GOT3 (cell line): ENCODE data around the gene EXOC4.

Experiments used
- DNase-seq: peaks from one replicate; lab custom pipeline; 2025; ENCODE audit warnings: mixed read lengths; lab: John Stamatoyannopoulos, UW

The EXOC4 gene

DNA sequence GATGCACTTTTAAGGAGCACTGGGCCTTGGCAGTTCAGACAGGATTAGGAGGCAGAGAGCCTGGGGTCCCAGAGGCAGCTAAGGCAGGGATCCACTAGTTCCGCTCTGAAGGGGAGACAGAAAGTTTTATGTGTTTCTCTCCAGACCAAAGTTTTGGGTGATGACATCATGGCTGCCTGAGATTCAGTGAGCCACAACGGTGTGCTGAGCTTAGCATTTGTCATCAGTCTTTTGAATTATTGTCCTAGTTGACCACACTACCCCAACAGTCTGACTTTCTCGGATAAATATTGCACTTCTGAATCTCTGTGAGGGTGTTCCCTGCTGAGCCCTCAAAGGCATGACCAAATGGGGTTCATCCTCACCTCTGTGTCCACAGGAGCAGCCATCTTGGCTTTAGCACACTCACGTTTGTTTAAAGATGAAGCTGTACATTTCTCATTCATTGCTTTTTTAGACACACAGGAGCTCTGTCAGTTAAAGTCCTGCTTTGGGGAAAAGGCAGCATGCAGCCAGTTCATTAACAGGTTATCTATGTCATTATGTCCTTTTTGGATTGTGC, 576.5 kb downstream of the EXOC4 start:
- DNase-seq, result no peak

DNA sequence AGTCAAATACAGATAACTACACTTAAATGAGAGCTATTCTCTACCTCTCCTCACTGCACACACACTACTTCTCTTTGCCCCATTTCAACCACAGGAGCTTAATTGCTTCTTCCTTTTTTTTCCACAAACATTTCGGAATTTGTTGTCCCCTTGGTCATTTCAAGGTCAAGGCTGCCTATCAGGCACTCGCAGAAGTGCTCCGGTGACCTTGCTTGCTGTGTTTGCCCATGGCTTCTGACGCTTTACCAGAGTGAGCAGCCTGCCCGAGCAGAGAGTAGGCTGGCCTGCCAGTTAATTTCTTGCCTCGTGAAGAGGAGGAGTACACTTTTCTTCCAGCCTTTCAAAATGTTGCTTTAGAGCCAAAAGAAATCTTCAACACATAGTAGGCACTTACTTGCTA, 577.2 kb downstream of the EXOC4 start:
- DNase-seq, result no peak

DNA sequence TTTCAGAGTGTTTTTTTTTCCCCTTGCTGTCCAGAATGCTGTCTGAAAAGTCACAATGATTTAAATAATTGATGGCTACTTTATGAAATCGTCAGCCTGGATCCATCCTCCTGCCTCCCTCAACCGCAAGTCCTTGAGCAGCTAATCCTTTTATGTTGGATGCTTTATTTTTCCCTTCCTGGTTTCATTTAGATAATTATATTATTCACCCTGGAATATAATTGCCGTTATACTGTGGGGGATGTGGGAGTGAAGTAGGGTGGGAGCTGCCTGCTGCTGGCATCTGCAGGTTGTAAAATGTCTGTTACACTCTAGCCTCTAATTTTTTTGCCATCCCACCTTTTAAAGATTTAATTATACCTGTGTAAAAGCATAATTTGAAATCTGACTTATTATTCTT, 583.8 kb downstream of the EXOC4 start:
- no peak for DNase-seq

DNA sequence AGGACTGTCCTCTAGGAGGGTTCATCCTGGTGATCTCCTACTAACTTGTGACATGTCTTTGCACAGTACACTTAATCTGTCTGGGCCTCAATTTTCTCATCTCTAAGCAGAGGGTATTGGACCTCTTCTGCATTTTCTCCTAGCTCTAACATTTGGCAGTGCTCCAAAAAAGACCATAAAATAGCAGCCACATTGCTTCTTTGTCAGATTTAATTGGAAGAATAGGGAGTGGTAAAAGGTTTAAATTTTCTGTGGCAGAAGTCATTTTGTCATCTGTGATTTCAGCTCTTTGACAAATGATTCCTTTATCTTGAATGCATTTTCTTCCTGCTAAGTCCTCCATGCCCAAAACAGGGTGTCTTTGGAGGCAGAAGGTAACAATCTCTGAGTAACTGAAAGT, 584.3 kb downstream of the EXOC4 start:
- DNase-seq, result no peak

DNA sequence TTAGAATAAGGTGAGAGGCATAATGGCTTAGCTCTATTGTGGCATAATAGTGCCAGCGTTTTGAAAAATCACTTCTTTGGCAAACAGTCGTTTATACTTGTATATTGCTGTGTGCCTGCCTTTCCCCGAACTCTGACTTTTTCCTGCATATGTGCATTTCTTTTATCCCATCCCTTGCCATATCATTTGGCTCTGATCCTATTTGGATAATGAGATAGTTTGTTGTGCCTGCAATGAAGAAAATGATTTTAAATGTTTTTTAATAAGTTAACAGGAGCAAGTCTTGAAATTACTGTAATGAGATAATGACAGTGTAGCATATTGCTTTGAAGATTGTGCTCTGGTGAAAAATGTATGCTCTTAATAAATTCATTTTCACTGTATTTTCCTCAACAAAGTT, 586.2 kb downstream of the EXOC4 start:
- no peak for DNase-seq

DNA sequence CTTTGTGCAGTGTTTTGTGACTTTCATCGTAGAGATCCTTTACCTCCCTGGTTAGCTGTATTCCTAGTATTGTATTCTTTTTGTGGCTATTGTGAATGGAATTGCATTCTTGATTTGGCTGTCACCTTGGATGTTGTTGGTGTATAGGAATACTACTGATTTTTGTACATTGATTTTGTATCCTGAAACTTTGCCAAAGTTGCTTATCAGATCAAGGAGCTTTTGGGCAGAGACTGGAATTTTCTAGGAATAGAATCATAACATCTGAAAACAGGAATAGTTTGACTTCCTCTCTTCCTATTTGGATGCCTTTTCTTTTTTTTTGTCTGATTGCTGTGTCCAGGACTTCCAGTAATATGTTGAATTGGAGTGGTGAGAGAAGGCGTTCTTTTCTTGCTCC, 590.5 kb downstream of the EXOC4 start:
- no peak for DNase-seq

DNA sequence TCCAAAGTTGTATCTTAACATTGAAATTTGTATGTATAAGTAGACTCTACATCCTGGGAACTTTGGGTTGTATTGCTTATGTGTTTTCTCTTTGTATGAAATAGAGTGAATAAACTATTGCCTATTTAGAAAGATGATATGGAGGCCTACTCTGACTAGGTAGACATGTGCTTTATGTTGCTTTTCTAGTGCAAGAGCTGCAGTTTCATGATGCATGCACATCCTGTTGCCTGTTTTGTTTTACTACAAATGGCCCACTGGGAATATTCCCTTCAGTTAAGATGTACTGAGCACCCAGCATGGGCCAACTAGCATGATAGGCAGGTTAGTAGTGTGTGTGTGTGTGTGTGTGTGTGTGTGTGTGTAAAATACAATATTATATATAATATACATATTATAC, 592.1 kb downstream of the EXOC4 start:
- DNase-seq, result no peak

DNA sequence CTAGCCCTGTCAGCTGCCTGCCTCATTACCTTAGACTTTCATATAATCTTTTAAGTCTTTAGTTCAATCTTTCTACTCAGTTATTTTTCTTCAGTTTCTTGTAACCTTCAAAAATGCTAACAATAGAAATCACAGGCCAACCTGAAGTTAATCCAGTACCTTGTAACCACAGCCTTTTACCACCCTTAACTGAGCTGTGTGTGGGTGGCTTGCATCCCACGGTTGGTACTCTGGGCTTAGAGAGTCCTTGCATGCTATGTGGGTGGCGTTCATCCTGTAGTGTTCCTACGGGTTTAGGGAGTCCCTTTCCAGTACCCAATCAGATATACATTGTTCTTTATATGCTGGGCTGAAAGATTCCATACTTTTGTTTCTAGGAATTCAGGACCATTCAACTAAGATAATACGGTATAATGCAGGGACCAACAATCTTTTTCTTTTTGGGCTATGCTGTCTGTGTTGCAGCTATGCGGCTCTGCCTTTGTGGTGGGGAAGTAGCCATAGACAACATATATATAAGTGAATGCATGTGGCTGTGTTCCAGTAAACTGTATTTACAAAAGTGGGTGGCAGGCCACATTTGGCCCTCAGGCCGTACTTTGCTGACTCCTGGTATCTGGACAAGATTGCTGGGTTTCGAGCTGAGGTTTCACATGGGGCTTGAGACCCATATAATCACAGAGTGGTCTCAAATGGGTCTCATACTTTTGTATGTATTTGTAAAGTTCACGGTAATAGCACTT, 593.5 kb downstream of the EXOC4 start:
- no peak for DNase-seq

DNA sequence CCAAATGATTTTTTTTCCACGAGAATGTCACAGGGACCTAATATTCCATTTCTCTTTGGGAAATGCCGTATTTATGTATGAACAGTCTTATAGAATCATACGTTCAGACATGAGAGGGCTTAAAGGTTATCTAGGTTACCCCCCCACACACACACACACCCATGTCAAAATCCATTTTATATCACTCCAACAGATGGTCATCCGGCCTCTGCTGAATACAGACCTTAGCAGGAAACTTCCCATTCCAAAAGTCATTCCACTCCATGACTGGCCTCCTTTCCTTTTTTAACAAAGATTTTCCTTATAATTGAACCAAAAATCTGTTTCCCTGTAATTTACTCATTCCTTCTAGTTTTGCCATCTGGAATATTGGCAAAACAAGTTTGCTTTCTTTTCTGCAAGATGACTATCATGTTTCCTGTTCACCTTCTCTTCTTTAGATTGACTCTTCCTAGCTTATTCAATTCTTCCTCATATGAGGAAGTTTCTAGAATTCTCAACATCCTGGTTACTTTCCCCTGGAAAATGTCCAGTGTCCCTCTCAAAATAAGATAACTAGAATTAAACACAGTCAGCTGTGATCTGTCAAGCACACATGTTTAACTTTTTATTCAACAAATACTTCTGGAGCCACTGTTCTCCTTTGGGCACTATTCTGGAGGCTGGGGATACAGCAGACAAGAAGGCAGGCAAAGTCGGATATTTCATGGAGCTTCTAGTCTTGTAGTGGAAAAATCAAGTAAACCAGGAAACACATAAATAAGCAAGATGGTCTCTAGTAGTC, 597.8 kb downstream of the EXOC4 start:
- DNase-seq, result no peak

DNA sequence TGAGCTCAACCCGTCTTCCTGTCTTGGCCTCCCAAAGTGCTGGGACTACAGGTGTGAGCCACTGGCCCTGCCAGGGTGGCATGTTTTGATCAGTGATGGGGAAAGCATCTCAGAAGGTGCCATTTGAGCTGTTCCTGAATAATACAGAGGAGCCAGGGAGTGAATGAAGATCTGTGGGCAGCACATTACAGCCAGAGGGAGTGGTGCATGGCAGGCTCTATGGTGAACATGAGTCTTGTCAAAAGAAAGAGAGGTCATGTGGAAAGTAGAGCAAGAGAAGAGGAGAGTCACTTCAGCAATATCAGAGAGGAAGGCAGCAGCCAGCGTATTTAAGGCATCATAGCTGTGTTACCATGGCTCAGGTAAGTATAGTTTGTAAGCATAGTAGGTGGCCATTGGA, 598.5 kb downstream of the EXOC4 start:
- DNase-seq, result no peak

DNA sequence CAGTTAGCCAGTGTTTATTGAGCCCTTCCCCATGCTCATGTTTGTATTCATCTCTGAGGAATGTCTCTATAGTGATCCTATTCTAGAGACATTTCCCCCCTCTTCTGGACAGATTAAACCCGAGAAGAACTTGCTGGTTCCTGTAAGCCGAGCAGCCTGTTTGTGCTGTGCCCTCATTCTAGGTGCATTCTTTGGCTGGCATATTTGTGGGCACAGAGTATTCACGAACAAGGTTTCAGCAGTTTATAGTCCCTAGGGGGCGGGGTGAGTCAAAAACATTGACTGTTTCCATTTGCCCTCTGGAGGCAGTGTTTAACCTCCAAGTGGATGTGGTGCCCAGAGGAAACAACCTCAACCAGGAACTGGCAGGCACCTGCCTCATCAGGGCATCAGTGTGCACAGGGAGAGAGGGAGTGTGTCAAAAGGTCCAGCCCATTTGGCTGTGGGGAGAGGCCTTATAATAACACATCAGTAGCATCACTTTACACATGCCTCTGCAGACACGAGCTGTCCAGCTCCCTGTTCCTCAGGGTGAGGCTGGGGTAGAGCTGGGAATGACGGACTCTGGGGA, 600.9 kb downstream of the EXOC4 start:
- peak; percentile 55 for DNase-seq

DNA sequence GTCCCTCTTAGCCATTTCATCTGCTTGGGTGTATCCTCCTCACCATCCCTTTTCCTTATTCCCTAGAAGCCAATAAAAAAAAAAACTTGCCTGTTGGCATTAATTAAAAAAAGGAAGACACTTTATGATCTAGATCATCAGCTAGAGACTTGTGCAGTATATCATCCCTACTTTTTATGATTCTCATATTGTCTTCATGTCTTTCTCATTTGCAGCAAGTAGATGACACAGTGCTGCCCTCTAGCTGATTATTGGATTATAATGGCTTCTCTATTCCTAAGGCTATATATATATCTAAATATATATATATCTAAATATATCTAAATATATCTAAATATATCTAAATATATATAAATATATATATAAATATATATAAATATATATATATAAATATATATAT, 601.9 kb downstream of the EXOC4 start:
- no peak for DNase-seq

DNA sequence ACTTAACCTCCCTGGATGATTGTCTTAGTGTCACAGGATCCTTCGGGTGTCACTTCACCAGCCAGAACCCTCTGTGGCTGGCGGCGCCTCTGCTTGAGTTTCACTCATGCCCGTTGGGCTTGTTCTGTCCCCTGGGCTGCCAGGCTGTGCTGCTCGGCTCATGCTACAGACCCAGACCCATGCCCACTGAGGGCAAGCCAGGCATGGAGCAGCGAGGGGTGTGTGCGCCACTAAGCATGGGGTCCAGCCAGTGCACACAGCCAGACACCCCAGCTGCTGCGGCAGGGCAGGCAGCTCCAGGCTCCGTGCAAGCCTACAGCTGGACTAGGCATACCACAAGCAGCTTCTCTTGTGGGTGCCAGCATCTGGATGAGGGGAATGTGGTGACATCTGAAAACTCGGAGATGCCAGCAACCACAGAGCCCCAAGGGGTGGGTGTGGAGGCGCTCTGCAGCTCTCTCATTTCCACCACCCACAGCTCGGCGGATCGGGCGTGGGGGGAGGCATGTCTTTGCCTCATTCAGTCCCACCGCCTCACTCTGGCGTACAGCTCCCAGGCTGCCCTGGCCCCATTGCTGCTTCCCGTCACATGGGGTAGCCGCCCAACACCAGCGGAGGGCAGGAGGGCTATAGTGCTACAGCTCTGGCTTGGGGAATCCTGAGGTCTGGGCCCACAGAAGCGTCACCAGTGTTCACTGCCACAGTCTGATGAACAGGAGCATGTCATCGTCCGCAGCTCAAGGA, 604.7 kb downstream of the EXOC4 start:
- DNase-seq, result no peak

DNA sequence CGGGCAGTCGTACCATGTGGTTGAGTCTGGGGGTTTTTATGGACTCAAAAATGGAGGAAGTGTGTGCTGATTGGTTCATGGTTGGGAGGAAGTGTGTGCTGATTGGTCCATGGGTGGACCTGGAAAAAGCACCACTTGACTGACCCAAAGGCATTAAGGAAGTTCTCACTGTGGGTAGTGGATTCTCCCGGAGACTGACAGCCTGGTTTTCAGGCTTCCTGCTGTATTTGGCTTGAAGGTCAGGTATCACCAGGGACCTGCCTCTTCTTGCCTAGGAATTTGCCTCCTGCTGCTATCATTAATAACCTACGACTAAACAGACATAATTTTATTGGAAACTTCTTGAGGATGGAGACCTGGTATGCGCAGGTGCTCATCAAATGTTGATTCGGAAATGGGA, 605.4 kb downstream of the EXOC4 start:
- DNase-seq, result no peak

DNA sequence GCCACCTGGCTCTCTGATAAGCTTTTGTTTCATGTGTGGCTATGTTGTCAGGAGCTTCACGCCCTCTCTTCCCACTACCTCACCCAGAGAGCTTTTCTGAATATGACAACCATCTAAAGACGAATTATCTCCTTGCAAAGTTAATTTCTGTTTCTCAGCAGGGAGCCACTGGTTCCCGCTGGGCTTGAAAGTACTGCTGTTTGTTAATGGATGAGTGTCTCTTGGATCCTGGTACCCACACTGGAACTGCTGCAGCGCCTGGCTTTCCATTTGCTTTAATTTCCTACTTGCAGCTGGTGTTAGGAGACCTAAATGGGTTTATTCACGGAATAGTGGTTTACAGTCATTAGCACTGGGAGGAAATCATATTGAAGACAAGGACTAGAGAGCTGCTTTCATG, 606.4 kb downstream of the EXOC4 start:
- DNase-seq, result no peak

DNA sequence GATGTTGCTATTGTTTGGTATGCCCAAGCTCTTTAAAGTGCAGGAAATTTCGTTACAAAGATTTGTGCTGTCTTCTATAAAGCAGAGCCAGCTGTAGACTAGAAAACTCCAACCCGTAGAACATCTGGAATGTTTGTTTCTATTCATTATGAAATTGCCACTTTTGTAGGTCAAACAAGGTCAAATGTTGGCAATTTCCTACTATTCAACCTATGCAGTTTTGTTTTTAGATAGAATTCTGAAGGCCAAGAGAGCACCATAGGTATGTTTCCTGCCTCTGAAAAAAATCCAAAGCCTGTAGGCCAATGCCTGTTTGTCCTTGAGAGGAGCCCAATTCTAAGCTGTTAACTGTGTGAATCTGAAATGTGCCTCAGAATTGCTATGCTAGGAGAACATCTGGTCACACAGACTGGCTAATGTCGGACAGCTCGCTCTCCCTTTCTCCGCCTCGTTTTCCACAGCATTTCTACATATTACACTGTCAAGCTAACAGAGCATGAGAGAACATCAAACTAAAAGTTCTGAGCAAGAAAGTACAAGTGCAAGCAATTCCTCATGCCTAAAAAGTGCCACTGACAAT, 607.1 kb downstream of the EXOC4 start:
- no peak for DNase-seq

DNA sequence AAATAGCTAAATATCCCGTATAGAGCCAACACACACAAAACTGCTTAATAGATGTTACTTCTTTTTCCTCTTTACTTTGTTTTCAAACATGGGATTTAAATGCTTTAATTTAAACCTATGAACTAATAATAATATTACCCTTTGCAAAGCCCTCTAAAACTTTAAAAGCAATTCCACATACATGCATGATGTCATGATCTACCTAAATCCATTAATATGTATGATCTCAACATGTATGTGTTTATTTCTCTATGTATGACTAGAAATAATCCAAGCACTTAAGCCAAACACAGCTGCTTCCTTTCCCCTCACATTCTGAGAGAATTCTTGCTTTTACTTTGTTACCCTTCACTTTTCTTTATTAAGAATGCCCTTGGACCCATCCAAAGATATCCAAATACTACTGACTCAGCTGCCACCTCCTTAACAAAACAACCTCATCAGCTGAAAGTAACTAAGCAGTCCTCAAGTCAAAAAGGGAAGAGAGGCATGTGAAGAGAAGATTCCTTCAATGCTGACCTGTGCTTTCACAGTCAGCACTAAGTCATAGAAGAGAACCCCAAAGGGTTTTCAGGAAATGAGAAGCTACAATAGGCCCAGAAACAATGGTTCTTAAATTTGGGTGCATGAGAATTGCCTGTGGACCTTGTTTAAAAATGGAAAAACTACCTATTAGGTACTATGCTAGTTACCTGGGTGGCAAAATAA, 607.9 kb downstream of the EXOC4 start:
- DNase-seq, result no peak

DNA sequence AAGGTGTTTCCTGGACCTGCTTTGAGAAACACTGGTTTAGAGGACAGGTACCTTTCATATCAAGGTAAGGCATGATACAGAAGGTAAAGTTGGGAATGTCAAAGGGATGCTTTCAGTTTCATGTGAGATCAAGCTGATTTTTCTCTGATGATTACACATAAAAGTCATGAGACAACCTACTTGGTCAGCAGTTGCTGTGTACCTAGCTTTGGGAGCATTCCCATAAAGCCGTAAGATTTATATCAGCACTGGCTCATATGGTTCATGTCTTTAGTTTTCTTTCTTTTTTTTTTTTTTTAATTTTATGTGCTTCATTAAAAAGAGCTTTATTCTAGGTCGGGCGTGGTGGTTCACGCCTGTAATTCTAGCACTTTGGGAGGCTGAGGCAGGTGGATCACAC, 609.0 kb downstream of the EXOC4 start:
- DNase-seq, result no peak

DNA sequence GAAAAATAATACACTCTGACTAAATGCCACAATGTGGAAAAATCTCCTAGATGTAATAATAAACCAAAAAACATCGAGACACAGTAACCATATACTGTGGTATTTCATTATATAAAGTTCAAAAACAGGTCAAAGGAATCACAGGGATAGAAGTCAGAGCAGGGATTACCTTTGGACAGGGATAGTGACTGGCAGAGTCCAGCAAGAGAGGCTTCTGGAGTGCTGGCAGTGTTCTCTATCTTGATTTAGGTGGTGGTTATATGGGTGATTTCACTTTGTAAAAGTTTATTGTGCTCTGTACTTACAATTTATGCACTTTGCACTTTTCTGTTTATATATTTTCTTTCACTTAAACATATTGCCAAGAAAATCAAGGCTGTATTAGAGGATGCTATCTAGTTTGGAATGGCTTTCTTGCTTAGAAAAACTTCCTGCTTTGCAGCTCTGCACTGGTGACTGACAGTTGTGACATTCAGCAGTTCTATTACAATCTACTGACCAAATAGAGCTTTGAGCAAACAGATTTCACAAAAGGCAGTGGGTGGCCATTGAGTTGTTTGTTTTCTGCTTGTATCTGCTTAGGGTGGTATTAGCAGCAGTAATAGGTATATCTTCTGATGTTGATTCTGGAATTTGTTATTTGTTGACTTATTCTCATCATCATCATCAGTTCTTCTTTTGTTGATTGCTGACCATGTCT, 610.6 kb downstream of the EXOC4 start:
- DNase-seq, result no peak

DNA sequence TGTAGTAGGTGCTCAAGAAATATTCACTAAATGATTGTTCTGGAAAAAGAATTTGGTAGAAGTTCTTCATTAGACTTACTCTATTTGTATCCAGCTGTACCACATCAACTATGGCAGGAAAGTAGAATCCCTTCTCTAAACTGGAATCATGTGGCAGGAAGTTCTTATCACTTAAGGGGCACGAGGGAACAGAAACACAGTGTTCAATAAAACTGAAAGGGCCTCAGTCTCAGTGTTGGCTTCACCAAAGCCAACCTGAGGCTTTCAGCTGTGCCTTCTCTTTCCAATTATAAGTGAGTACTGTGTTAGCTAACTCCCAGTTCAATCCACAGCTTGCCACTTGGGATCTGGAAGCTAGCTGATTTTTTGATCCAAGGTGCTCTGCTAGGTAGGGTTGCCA, 616.7 kb downstream of the EXOC4 start:
- no peak for DNase-seq

DNA sequence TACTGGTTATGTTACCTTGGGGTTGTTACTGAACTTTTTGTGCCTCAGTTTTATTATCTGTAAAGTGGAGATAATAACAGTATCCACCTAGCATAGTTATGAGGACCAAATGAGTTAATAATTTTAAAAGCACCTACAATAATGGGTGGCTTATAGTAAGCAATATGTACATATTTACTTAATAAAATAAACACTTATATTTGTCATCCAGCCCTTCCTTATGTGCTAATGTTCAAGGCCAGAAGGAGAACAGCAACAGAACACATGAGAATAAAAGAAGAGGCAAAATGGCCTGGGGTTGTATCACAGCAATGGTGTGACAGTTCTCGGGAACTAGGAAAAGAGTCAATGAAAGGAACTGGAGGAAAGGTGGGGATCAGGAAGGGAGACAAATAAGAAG, 618.9 kb downstream of the EXOC4 start:
- DNase-seq, result no peak
